ENCODE data around the gene DOCK1.

DOCK1 gene

GRCh38 chr10:127035827-127036226 lies 130.6 kb downstream of the DOCK1 start:
- no peaks in the 10 kb centered on the region for H3K9me3 ChIP-seq (ENCODE audit: low read length)
- peaks cover 8% of the 10 kb centered on the region for H3K4me1 ChIP-seq (ENCODE audit: insufficient read depth, low read length)
- H3K27me3 ChIP-seq (ENCODE audit: insufficient read depth, low read length), result no peaks in the 10 kb centered on the region
- H3K36me3 ChIP-seq (ENCODE audit: insufficient read depth, low read length), result peaks cover 54% of the 10 kb centered on the region
- no peak overlapping the region for H3K4me3 ChIP-seq (ENCODE audit: low read length)
- no peak overlapping the region for H2AFZ ChIP-seq (ENCODE audit: low read depth, low read length)

- Histone ChIP-seq H3K36me3 (ENCODE audit: insufficient read depth, low read length) (peaks cover 54% of the 10 kb centered on the region), H3K4me1 (ENCODE audit: insufficient read depth, low read length) (peaks cover 8% of the 10 kb centered on the region), H2AFZ (ENCODE audit: low read depth, low read length) (no peak overlapping the region), H3K4me3 (ENCODE audit: low read length) (no peak overlapping the region), H3K27me3 (ENCODE audit: insufficient read depth, low read length) (no peaks in the 10 kb centered on the region), H3K9me3 (ENCODE audit: low read length) (no peaks in the 10 kb centered on the region)
Measured at GRCh38 chr10:127036987-127037386, 131.8 kb downstream of the DOCK1 start.

GRCh38 chr10:127039435-127039834 lies 134.2 kb downstream of the DOCK1 start:
- Histone ChIP-seq H2AFZ (ENCODE audit: low read depth, low read length) (no peak overlapping the region), H3K36me3 (ENCODE audit: insufficient read depth, low read length) (peaks cover 53% of the 10 kb centered on the region), H3K27me3 (ENCODE audit: insufficient read depth, low read length) (no peaks in the 10 kb centered on the region), H3K4me1 (ENCODE audit: insufficient read depth, low read length) (no peaks in the 10 kb centered on the region), H3K9me3 (ENCODE audit: low read length) (no peaks in the 10 kb centered on the region), H3K4me3 (ENCODE audit: low read length) (no peak overlapping the region)

- no peaks in the 10 kb centered on the region for H3K27me3 ChIP-seq (ENCODE audit: insufficient read depth, low read length)
- no peak overlapping the region for H2AFZ ChIP-seq (ENCODE audit: low read depth, low read length)
- H3K9me3 ChIP-seq (ENCODE audit: low read length), result no peaks in the 10 kb centered on the region
- H3K4me3 ChIP-seq (ENCODE audit: low read length), result no peak overlapping the region
- no peaks in the 10 kb centered on the region for H3K4me1 ChIP-seq (ENCODE audit: insufficient read depth, low read length)
- peaks cover 52% of the 10 kb centered on the region for H3K36me3 ChIP-seq (ENCODE audit: insufficient read depth, low read length)
Measured at GRCh38 chr10:127040756-127041155, 135.5 kb downstream of the DOCK1 start.

- Histone ChIP-seq H3K4me3 (ENCODE audit: low read length) (no peak overlapping the region), H3K4me1 (ENCODE audit: insufficient read depth, low read length) (no peaks in the 10 kb centered on the region), H3K27me3 (ENCODE audit: insufficient read depth, low read length) (no peaks in the 10 kb centered on the region), H3K9me3 (ENCODE audit: low read length) (no peaks in the 10 kb centered on the region), H3K36me3 (ENCODE audit: insufficient read depth, low read length) (peaks cover 52% of the 10 kb centered on the region), H2AFZ (ENCODE audit: low read depth, low read length) (no peak overlapping the region)
Measured at GRCh38 chr10:127041552-127041951, 136.3 kb downstream of the DOCK1 start.

GRCh38 chr10:127043301-127043700 lies 138.1 kb downstream of the DOCK1 start:
- Histone ChIP-seq H3K27me3 (ENCODE audit: insufficient read depth, low read length) (no peaks in the 10 kb centered on the region), H3K36me3 (ENCODE audit: insufficient read depth, low read length) (peaks cover 45% of the 10 kb centered on the region), H3K9me3 (ENCODE audit: low read length) (no peaks in the 10 kb centered on the region), H2AFZ (ENCODE audit: low read depth, low read length) (no peak overlapping the region), H3K4me3 (ENCODE audit: low read length) (no peak overlapping the region), H3K4me1 (ENCODE audit: insufficient read depth, low read length) (no peaks in the 10 kb centered on the region)

GRCh38 chr10:127044186-127044585 lies 139.0 kb downstream of the DOCK1 start:
- H3K36me3 ChIP-seq (ENCODE audit: insufficient read depth, low read length), result peaks cover 38% of the 10 kb centered on the region
- no peaks in the 10 kb centered on the region for H3K9me3 ChIP-seq (ENCODE audit: low read length)
- H3K27me3 ChIP-seq (ENCODE audit: insufficient read depth, low read length), result no peaks in the 10 kb centered on the region
- no peak overlapping the region for H2AFZ ChIP-seq (ENCODE audit: low read depth, low read length)
- no peaks in the 10 kb centered on the region for H3K4me1 ChIP-seq (ENCODE audit: insufficient read depth, low read length)
- no peak overlapping the region for H3K4me3 ChIP-seq (ENCODE audit: low read length)

- Histone ChIP-seq H3K4me3 (ENCODE audit: low read length) (no peak overlapping the region), H3K27me3 (ENCODE audit: insufficient read depth, low read length) (no peaks in the 10 kb centered on the region), H3K9me3 (ENCODE audit: low read length) (no peaks in the 10 kb centered on the region), H2AFZ (ENCODE audit: low read depth, low read length) (no peak overlapping the region), H3K4me1 (ENCODE audit: insufficient read depth, low read length) (no peaks in the 10 kb centered on the region), H3K36me3 (ENCODE audit: insufficient read depth, low read length) (peaks cover 17% of the 10 kb centered on the region)
Measured at GRCh38 chr10:127046975-127047877, 142.0 kb downstream of the DOCK1 start.

GRCh38 chr10:127047878-127048238 lies 142.6 kb downstream of the DOCK1 start:
- Histone ChIP-seq H3K27me3 (ENCODE audit: insufficient read depth, low read length) (no peaks in the 10 kb centered on the region), H3K4me1 (ENCODE audit: insufficient read depth, low read length) (no peaks in the 10 kb centered on the region), H3K36me3 (ENCODE audit: insufficient read depth, low read length) (peaks cover 16% of the 10 kb centered on the region), H3K9me3 (ENCODE audit: low read length) (no peaks in the 10 kb centered on the region), H3K4me3 (ENCODE audit: low read length) (no peak overlapping the region), H2AFZ (ENCODE audit: low read depth, low read length) (no peak overlapping the region)

GRCh38 chr10:127048630-127049029 lies 143.4 kb downstream of the DOCK1 start:
- Histone ChIP-seq H3K9me3 (ENCODE audit: low read length) (no peaks in the 10 kb centered on the region), H3K4me3 (ENCODE audit: low read length) (no peak overlapping the region), H3K27me3 (ENCODE audit: insufficient read depth, low read length) (no peaks in the 10 kb centered on the region), H3K4me1 (ENCODE audit: insufficient read depth, low read length) (no peaks in the 10 kb centered on the region), H3K36me3 (ENCODE audit: insufficient read depth, low read length) (peaks cover 11% of the 10 kb centered on the region), H2AFZ (ENCODE audit: low read depth, low read length) (no peak overlapping the region)

GRCh38 chr10:127052001-127052400 lies 146.8 kb downstream of the DOCK1 start:
- H3K36me3 ChIP-seq (ENCODE audit: insufficient read depth, low read length), result peaks cover 15% of the 10 kb centered on the region
- no peak overlapping the region for H3K4me3 ChIP-seq (ENCODE audit: low read length)
- no peaks in the 10 kb centered on the region for H3K27me3 ChIP-seq (ENCODE audit: insufficient read depth, low read length)
- peaks cover 3% of the 10 kb centered on the region for H3K9me3 ChIP-seq (ENCODE audit: low read length)
- H2AFZ ChIP-seq (ENCODE audit: low read depth, low read length), result no peak overlapping the region
- H3K4me1 ChIP-seq (ENCODE audit: insufficient read depth, low read length), result no peaks in the 10 kb centered on the region

- no peaks in the 10 kb centered on the region for H3K4me1 ChIP-seq (ENCODE audit: insufficient read depth, low read length)
- no peak overlapping the region for H3K4me3 ChIP-seq (ENCODE audit: low read length)
- H3K36me3 ChIP-seq (ENCODE audit: insufficient read depth, low read length), result peaks cover 15% of the 10 kb centered on the region
- peaks cover 5% of the 10 kb centered on the region for H3K9me3 ChIP-seq (ENCODE audit: low read length)
- H3K27me3 ChIP-seq (ENCODE audit: insufficient read depth, low read length), result no peaks in the 10 kb centered on the region
- H2AFZ ChIP-seq (ENCODE audit: low read depth, low read length), result no peak overlapping the region
Measured at GRCh38 chr10:127055263-127055662, 150.0 kb downstream of the DOCK1 start.

GRCh38 chr10:127059314-127059713 lies 154.1 kb downstream of the DOCK1 start:
- H3K9me3 ChIP-seq (ENCODE audit: low read length), result peaks cover 5% of the 10 kb centered on the region
- H3K27me3 ChIP-seq (ENCODE audit: insufficient read depth, low read length), result no peaks in the 10 kb centered on the region
- H3K4me3 ChIP-seq (ENCODE audit: low read length), result no peak overlapping the region
- H2AFZ ChIP-seq (ENCODE audit: low read depth, low read length), result no peak overlapping the region
- peaks cover 21% of the 10 kb centered on the region for H3K36me3 ChIP-seq (ENCODE audit: insufficient read depth, low read length)
- no peaks in the 10 kb centered on the region for H3K4me1 ChIP-seq (ENCODE audit: insufficient read depth, low read length)

GRCh38 chr10:127063762-127064161 lies 158.5 kb downstream of the DOCK1 start:
- H3K27me3 ChIP-seq (ENCODE audit: insufficient read depth, low read length), result no peaks in the 10 kb centered on the region
- H3K9me3 ChIP-seq (ENCODE audit: low read length), result peaks cover 2% of the 10 kb centered on the region
- peaks cover 36% of the 10 kb centered on the region for H3K36me3 ChIP-seq (ENCODE audit: insufficient read depth, low read length)

More at GRCh38 chr10:127063762-127064161, 158.5 kb downstream of the DOCK1 start:
- no peak overlapping the region for H2AFZ ChIP-seq (ENCODE audit: low read depth, low read length)
- H3K4me1 ChIP-seq (ENCODE audit: insufficient read depth, low read length), result no peaks in the 10 kb centered on the region
- H3K4me3 ChIP-seq (ENCODE audit: low read length), result no peak overlapping the region
